Midbrain (tissue), 1 donor: ENCODE measurements around the gene LRRC4C.

Source experiments
- DNase-seq: peaks from one replicate; lab custom pipeline; 2025; lab: John Stamatoyannopoulos, UW

The LRRC4C gene

GRCh38 chr11:40291329-40291728 lies 1168.1 kb downstream of the LRRC4C start:
- peak; percentile 53 for DNase-seq

GRCh38 chr11:40290171-40290631 lies 1169.3 kb downstream of the LRRC4C start:
- DNase-seq = peak; percentile 60

DNA sequence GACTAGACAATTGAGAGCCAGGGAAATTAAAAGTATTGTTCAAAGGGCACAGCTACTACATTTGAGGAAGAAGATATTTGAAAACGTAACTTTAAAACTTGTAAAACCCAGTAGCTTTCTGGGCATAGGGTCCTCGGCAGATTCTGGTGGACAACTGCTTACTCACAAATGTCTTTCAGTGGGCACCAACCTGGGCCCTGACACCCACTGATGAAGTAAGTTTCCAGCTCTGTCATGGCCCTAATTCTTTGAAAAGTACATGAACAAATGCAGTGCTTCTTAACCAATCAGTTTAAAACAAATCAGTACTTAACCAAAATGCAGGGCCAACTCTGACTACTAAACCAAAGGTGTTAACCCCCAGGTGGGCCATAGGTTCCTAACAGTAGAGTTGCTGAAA lies 1170.1 kb downstream of the LRRC4C start:
- DNase-seq = no peak

DNA sequence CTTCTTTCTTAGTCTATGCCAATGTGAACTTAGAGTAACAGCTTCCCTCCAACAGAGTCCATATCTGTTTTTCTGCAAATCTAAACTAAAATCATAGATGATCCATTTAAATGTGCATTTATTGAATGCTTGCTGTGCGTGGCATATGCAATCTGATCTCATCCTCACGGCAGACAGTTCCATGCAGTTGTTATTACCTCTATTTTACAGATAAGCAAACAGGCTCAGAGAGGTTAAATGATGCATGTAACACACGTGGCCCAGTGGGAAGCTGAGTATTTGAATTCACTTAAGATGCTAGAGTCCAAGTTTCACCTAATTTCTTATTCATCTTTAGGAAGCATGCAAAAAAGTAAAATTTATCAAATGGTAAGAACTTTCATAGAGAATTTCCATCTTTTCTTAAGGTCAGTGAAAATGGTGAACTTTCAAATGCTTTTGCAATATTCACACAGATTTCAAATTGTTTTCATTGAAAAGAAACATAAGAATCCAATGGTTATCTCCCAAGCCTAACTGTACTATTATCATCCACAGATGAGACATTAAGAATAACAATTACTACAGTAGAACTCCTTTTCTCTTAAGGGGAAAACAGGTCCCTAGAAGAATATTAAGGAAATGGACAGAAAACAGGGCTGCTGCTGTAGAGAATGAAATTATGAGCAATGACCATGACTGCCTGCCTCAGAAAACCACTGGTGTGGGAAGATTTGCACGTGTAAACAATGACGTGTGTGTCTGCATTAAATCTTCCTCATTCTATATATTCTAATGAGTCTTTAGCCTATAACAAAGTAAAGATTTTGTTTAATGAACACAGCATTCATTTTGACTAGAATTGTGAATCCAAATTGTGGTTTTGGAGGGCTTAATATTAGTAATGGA lies 1171.3 kb downstream of the LRRC4C start:
- peak; percentile 41 for DNase-seq

GRCh38 chr11:40286137-40286536 lies 1173.3 kb downstream of the LRRC4C start:
- DNase-seq = no peak

DNA sequence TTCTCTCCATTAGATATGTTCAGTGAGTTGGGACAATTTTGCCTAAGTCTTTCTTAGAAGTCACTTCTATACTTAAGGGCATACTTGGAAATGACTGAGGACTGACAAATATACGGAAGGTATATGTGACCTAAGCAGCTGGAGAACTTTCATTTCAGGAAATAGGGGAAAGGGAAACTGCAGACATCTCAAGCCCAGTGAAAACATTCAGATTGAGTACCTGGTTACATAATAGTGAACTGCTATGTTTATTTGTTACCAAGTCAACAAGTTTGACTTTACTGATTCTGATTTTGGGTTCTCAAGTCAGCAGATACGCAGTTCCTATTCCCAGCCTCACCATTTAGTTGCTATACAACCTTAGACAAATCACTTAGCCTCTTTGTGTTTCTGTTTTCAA lies 1173.9 kb downstream of the LRRC4C start:
- no peak for DNase-seq

- peak; percentile 71 for DNase-seq
These were observed 1178.3 kb downstream of the LRRC4C start for GRCh38 chr11:40281052-40281580.

- peak; percentile 71 for DNase-seq
These were observed 1179.0 kb downstream of the LRRC4C start for GRCh38 chr11:40280159-40281051.

DNA sequence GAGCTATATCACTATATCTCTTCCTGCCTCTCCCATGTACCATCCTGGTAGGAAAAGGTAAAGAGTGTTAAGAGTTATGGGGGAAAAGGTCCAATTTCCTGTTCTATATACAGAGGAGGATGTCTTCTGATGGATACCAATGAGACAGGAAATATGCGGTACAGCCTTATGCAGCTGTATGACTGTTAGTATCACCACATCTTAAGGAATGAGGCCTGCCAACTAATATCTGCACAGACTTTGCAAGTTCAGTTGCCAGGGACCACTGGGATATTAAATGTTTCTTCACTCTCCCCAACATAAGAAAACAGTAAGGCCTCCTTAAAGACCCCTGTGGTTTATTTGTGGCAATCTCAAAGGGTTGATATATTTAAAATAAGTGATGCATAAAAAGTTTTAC lies 1182.5 kb downstream of the LRRC4C start:
- no peak for DNase-seq

DNA sequence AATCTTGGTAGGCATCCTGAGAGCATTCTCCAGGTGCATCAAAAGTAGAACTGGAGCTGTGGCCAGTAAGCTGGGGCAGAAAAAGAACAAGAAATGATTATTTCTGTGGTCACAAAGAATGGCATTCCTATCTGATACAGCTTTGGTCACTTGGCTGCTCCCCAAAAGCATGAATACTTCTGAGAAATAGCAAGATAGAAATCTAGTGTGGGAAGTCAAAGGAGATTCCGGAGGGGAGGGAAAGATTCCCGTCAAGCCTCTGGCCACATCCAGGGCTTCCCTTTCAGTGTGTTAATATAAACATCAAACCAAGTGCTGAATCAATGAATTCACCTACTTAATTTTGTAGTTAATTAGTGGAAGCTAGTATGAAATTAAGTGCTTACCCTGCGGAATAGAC lies 1185.4 kb downstream of the LRRC4C start:
- no peak for DNase-seq

DNA sequence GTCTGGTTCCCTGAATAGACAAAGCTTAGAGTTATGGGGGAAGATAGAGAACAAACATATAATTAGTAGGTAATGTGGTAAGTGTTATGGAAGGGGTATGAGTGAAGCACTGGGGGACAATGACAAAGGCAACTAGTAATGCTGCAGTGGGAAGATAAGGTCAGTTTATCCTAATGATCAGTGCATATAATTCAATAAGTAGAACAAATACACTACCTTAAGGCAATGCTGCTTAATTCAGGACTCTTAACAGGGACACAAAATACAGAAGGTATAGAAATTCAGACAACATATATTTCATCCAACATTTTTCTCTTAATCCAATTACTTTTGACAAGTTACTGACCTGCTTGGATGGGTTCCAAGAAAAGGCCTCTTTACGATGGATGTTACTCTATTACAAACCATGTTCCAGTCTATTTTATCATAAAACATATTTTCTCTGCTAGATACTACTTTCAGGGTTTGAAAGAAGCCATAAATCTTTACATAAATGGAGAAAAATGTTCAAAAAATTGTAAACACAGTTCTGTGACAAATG lies 1186.2 kb downstream of the LRRC4C start:
- no peak for DNase-seq

DNA sequence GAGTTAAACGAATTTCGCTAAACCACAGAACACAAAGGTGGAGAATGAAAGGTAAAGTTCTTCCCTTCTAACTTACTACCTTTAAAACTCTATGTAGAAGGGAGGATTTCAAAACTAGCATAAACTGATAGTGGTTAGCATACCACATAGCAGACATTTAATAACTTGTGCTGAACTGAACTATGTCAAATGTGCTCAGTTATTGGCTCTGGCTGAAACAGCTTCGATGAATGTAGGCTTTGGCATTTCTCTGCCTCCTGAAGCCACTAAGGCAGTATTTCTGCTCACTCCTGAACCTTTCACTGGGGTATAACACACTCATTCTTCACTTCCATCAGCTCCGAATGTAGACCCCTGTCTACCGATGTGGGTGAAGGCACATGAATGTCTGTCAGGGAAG lies 1188.1 kb downstream of the LRRC4C start:
- DNase-seq = peak; percentile 15

DNA sequence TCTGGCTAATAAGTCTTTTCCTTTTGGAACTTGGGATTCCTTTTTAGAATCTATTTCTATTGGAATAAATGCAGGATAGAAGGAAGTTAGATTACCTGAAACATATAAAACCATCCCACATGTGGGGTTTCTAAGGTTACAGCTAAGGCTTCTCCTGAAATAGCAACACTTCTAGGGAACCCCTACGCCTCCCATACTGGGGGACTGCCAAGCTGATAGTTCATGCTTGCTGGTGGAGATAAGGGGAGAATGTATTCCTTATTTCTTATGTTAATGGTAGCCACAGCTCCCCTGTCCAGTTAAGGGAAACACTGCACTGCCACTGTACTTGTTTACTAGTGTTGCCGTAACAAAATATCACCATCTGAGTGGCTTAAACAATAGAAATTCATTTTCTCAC lies 1189.6 kb downstream of the LRRC4C start:
- DNase-seq = no peak

- no peak for DNase-seq
These were observed 1190.9 kb downstream of the LRRC4C start for GRCh38 chr11:40268551-40268950.

GRCh38 chr11:40255457-40255856 lies 1204.0 kb downstream of the LRRC4C start:
- DNase-seq = no peak

- no peak for DNase-seq
These were observed 1206.3 kb downstream of the LRRC4C start for GRCh38 chr11:40253166-40253565.

GRCh38 chr11:40252236-40252635 lies 1207.2 kb downstream of the LRRC4C start:
- no peak for DNase-seq

DNA sequence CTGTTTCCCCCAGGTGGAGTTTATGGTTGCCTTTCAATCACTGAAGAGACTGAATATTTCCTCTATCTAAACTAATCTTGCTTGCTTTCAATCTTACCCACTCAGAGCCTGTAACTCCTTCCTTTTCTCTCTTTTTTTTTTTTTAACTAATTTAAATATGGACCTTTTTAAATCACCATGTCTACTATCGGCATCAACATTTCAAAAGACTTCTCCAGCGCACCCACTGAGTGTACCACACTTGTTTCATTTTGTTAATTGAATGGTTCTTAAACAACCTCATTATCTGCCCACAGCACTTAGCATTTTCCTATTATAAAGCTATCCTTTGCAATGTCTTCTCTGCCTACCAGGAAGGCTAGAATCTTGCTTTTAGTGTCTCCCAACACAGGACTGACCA lies 1212.5 kb downstream of the LRRC4C start:
- no peak for DNase-seq

GRCh38 chr11:40241524-40242051 lies 1217.9 kb downstream of the LRRC4C start:
- no peak for DNase-seq

GRCh38 chr11:40240284-40240683 lies 1219.2 kb downstream of the LRRC4C start:
- DNase-seq = no peak

DNA sequence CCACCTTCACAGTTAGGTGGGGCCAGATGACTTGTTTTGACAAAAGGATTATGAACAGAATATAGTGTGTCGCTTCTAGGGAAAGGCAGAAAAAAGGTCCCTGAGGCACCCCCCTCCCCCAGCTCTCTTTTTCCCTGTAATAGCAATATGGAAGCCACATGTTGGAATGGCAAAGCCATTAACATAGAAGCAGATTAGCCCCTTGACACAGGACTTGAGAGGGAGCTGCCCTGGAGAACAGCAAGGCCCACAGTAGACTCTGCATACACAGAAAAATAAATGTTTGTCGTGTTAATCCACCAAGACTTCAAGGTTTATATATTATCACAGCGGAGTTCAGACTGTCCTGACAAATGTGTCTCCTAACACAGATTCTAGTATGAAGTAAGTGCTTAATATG lies 1222.9 kb downstream of the LRRC4C start:
- DNase-seq = no peak

- DNase-seq = no peak
These were observed 1223.6 kb downstream of the LRRC4C start for GRCh38 chr11:40235841-40236240.
